HG03460 (cell line): ENCODE data around the gene BLOC1S1.

Source experiments
- ATAC-seq: cut with Tn5 transposase; IDR thresholded peaks from one replicate; pipeline ENCODE4 v1.9.1; 2021; ENCODE audit not compliant: unreplicated experiment

Gene BLOC1S1

DNA sequence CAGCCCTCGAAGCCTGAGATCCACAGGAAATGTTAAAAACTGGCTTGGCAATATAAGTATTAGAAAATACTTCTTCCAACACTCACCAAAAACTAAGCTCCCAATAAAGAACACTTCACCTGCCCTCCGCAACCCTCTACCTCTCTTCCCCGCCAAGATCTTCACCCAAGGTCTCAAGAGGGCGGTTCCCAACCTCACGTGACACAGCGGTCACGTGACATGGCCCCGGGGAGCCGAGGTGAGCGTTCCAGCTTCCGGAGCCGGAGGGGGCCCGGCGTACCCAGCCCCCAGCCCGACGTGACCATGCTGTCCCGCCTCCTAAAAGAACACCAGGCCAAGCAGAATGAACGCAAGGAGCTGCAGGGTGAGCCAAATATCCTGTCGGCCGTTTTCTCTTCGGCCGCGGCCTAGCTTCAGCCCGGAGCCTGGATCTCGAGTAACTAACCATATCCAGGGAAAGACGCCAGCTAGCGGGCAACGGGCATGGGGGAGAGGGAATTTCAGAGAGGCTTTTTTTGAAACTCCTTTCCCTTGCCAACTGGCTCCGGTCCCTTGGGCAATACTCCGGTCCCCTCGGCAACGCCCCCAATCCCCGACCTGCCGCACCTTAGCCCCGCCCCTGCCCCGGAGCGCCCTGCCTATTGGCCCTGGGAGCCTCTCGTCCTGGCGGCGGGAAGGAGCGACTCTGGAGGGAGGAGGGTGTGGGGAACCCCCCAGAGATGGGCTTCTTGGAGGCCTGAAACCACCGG is at the start of gene BLOC1S1:
BLOC1S1 (plus strand) TSS at position 214 of the 749 bp plus-strand sequence; CDS start at position 220, 6 bp downstream.
- peak; percentile 97 for ATAC-seq

DNA sequence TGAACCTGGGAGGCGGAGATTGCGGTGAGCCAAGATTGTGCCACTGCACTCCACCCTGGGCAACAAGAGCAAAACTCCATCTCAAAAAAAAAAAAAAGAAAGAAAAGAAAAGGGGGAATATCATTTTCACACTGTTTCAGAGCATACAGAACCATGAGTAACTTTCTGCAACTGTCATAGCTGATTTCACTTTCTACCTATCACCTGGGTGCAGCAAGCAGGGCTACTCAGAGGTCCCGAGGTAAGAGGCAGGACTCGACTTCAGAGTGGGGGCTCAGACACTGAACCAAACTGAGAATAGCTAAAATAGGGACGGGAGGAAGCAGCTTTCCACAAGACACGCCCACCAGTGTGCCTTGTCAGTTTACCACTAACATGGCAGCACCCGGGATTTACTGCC is 49.3 kb upstream of the BLOC1S1 start:
- no peak for ATAC-seq

GRCh38 chr12:55670276-55670675 is 45.6 kb upstream of the BLOC1S1 start:
- ATAC-seq: no peak

DNA sequence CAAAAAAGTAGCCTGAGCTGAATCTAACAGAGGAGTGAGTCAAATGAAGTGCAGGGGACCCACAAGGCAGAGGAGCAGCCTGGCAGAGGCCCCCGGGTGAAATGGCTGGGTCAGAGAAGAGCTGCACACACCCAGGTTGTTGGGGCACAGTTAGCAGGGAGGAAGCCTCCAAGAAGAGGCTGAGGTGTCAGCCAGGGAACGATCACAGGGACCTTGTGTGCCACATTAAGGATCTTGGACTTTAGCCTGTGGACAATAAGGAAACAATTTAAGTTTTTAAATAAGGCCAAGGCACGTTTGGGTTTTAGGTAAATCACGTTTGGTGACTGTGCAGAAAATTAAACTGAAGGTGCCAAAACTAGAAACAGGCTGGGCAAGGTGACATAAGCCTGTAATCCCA is 44.1 kb upstream of the BLOC1S1 start:
- no peak for ATAC-seq

GRCh38 chr12:55673638-55674037 is 42.2 kb upstream of the BLOC1S1 start:
- peak; percentile 99 for ATAC-seq

- no peak for ATAC-seq
Measured at GRCh38 chr12:55675666-55676065, 40.2 kb upstream of the BLOC1S1 start.

DNA sequence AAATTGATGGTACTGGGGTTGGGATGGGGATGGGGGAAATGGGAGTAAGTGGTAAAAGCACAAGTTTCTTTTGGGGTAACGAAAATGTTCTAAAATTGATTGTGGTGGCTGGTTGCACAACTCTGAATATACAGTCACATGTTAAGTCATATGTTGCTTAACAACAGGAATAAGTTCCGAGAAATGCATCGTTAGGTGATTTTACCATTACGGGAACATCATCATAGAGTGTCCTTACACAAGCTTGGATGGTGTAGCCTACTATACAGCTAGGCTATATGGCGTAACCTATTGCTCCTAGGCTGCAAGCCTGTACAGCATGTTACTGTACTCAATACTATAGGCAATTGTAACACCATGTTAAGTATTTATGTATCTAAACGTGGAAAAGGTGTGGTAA is 39.1 kb upstream of the BLOC1S1 start:
- ATAC-seq: no peak

- no peak for ATAC-seq
Measured at GRCh38 chr12:55679691-55680090, 36.2 kb upstream of the BLOC1S1 start.

DNA sequence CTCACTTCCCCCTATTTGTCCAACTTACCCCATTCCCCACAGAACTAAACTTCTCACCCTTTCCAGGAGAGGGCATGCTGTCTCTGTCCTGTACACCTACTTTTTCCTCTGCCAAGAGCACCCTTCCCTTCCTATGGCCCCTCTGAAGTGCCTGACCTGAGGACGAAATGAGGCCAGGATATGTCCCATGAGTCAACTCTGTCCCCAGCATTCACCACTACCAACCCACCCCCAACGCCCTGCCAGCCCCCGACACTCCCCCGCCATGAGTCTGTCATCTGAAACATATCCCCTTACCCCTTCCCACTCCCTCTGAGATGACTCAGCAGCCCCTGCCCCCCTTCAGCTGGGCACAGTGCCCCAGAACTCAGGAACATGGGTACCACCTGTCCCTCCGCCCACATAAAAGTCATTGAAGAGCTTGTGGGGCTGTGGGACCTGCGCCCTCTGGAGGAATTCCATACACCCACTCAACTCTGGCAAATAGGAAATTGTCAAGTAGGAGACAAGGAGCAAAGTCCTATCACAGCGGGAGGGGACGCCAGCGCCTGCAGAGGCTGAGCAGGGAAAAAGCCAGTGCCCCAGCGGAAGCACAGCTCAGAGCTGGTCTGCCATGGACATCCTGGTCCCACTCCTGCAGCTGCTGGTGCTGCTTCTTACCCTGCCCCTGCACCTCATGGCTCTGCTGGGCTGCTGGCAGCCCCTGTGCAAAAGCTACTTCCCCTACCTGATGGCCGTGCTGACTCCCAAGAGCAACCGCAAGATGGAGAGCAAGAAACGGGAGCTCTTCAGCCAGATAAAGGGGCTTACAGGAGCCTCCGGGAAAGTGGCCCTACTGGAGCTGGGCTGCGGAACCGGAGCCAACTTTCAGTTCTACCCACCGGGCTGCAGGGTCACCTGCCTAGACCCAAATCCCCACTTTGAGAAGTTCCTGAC is 34.4 kb upstream of the BLOC1S1 start:
- no peak for ATAC-seq

DNA sequence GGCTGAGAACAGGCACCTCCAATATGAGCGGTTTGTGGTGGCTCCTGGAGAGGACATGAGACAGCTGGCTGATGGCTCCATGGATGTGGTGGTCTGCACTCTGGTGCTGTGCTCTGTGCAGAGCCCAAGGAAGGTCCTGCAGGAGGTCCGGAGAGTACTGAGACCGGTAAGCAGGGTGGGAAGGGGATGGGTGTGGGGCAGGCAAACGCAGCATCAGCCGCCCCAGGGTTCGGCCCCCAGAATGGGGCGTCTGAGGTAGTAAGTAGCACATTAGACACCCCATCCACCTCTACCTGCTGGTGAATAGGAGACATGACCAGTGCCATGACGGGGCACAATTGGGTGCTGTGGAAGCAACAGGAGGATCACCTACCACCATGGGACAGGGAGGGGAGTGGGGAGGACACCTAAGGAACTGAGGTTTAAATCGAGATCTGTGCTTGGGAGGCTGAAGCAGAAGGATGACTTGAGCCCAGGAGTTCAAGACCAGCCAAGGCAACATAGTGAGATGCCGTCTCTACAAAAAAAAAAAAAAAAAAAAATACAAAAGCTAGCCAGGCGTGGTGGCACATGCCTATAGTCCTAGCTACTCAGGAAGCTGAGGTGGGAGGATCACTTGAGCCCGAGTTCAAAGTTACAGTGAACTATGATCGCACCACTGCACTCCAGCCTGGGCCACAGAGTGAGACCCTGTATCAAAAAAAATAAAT is 33.6 kb upstream of the BLOC1S1 start:
- ATAC-seq: no peak

GRCh38 chr12:55683676-55684075 is 32.2 kb upstream of the BLOC1S1 start:
- no peak for ATAC-seq

- ATAC-seq: no peak
Measured at GRCh38 chr12:55684761-55685370, 31.0 kb upstream of the BLOC1S1 start.

DNA sequence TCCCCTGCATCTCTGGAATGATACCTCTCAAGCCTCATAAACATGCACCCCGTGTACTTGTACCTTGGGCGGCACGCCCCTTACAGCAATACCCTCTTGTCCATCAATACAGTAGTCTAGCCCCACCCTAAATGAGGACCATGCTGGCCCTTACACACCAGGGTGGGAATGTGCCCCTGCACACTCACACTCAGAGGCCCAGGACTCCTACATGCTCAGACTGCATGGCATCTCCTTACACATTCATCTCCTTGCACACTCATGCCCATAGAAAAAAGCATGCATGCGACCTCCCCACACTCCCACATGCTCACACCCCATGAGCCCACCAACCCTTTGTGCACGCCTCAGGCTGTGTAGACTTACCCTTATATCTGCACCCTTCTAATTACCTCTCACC is 30.2 kb upstream of the BLOC1S1 start:
- no peak for ATAC-seq

GRCh38 chr12:55686366-55687010 is 29.4 kb upstream of the BLOC1S1 start:
- no peak for ATAC-seq

DNA sequence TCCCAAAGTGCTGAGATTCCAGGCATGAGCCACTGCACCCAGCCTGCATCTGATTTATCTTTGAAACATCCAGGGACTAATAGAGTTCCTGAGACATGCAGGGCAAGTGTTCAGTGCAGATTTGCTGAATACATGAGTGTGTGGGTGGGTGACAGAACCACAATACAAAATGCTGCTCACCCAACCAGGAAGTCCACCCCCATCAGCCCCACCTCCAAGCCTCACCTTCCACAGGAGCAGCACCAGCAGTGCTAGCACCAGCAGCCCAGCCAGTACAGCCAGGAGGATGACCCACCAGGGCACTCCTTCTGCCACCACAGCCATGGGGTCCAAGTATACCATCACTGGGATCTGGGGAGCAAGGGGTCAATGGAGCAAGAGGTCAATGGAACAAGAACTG is 28.1 kb upstream of the BLOC1S1 start:
- no peak for ATAC-seq

DNA sequence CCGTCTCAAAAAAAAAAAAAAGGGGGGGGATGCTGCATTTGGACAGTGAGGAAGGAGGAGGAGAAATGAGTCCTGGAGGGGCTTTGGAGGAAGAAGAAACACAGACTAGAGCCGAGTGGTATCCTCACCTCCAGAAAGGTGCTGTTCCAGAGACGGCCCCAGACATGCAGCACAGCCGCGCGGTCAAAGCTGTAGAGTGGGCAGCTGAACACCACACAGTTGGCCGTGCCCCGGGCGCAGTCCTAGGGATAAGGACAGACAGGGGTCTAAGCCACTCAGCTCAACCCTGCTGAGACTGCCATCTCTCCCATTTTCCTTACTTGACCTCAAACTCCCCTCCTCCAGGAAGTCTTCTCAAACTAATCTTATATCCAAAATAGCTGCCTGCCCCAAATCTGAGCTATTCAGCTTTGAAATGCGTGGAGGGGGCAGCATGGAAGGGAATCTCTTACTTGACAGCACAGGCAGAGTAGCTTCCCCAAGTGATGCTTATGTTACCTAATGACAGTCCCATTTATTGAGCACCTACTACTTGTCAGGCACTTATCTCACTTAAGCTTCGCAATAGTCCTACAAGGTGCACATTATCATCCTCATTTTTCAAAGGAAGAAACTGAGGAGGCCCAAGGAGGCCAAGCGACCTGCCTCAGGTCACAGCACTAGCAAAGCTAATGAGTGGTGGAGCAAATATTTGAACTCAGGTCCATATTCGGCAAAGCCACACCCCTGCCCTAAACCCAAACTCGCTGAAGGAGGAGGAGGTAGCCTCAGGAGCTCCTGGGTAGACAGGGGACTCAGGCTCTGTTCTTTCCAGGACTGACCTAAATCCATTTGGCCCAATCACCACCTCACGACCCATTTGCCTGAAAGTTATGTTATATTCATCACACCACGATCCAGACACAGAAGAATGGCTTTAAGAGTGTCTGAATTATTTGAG is 26.9 kb upstream of the BLOC1S1 start:
- no peak for ATAC-seq

- no peak for ATAC-seq
Measured at GRCh38 chr12:55692631-55693322, 23.1 kb upstream of the BLOC1S1 start.

DNA sequence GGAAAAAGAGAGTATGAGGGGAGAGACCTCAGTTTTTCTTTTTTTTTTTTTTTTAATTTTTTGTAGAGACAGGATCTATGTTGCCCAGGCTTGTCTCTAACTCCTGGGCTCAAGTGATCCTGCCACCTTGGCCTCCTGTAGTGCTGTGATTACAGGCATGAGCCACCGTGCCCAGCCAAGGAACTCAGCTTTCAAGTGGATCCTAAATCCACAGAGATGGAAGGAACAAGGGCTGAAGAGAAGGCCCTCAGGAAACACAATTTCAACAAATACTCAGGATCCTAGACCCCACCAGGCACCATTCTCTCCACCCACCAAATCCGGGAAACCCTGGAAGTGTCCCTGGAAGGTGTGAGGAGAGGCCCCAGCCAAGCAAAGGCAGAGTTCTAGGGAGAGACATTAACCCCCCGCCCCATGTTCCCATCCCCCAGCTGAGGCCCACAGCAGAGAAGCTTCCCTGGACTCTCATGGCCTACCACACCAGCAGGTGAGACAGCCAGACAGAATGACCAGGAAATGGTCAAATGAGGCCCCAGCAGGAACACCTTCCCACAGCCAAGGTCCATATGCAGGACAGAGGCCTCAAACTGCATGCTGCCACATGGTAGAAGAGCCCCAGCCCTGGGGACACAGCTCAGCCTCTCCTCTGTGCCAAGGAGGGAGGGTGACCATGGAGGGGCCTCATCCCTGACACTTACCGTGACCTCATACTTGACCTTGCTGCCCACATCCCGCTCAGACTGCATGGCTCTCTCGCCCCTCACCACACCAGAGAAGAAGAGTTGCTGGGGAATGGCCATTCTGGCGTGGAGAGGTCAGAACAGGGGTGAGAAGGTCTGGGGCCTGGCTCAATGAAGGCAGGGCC is 22.3 kb upstream of the BLOC1S1 start:
- no peak for ATAC-seq
